Adrenal gland (tissue), 12 donors: ENCODE data around the gene FPR2. TPM values are rescaled to one million over a fixed set of nuclear protein-coding genes. Genes with fewer than 3 reads are reported as not detected.

Experiments used
- DNase-seq, 7 donors: peaks; one replicate each; pipeline ENCODE4 v3.0.0-alpha.2; 2019 to 2020
- H3K27ac ChIP-seq, 5 donors: fragments of 200-600 bp; sonication (generic) in 4 of 5; 1 replicate in 3 of 5; 2 replicates in 2 of 5; pipeline versions ENCODE4 v1.5.1 to v1.8.0; 2016 to 2020; ENCODE audit warnings: mild to moderate bottlenecking in 1 of 5
- H3K27me3 ChIP-seq: fragments of 200-600 bp; 2 replicates; pipeline ENCODE4 v1.8.0; 2021
- H3K36me3 ChIP-seq, 2 donors: fragments of 200-600 bp; replicated peaks in 1 of 2; 1 replicate in 1 of 2; 2 replicates in 1 of 2; pipeline versions ENCODE4 v1.5.1 to v1.8.0; 2018 to 2022
- H3K4me1 ChIP-seq, 2 donors: fragments of 200-600 bp; replicated peaks in 1 of 2; 1 replicate in 1 of 2; 2 replicates in 1 of 2; pipeline versions ENCODE4 v1.5.1 to v1.8.0; 2018 to 2021
- H3K4me3 ChIP-seq, 4 donors: fragments of 200-600 bp; sonication (generic) in 3 of 4; one replicate each; pipeline ENCODE4 v1.5.1; 2016 to 2018
- H3K9me3 ChIP-seq, 3 donors: fragments of 200-600 bp; sonication (generic) in 1 of 3; replicated peaks in 1 of 3; 1 replicate in 2 of 3; 2 replicates in 1 of 3; pipeline versions ENCODE4 v1.5.1 to v1.8.0; 2016 to 2021
- POLR2A ChIP-seq, 2 donors: fragments of 450-650 bp; IDR thresholded peaks; one replicate each; pipeline ENCODE4 v1.6.1; 2017; ENCODE audit warnings: antibody characterized with exemption in 2 of 2, mild to moderate bottlenecking in 2 of 2, moderate library complexity in 1 of 2
- WGBS, 4 donors: extraction: QIAGEN DNeasy Blood & Tissue Kit in 2 of 4; methylation state at CpG; one replicate each; pipeline versions ENCODE4 v1.1.5 to v1.1.7; 2013 to 2017; 5-methylcytosine and 5-hydroxymethylcytosine counted together
- intact Hi-C, 2 donors: fragments of 100-400 bp; cut with DNase I; formaldehyde crosslinking; loops; one replicate each; pipeline versions ENCODE4 v1.14.1 to v1.15.0; 2022 to 2023
- polyA plus RNA-seq, 3 donors: library from polyadenylated mRNA; stranded (reverse); fragments of 200-250 nt in 2 of 3; fragments of 350-450 nt in 1 of 3; fragmentation: Illumina TruSeq in 1 of 3; extraction: RNeasy Lipid Tissue Mini Kit (QIAGEN cat#74804) in 1 of 3; gene quantifications; one replicate each; pipeline ENCODE4 v1.2.3, GENCODE V29; 2013 to 2014
- total RNA-seq, 9 donors: library from RNA; depleted of rRNA in 4 of 9; stranded (reverse); fragments of >200 nt in 4 of 9; fragments of 120-200 nt in 1 of 9; fragmentation: NEBNext Ultra II Directional in 1 of 9; extraction: Animal tissue kit (Norgen Biotek cat#: 25700) in 1 of 9; gene quantifications; one replicate each; pipeline versions ENCODE4 v1.1.0 to v1.2.4, GENCODE V29; 2013 to 2023
- TF ChIP-seq, protein P1 (sequence below), 6 experiments: fragments of 450-650 bp in 4 of 6; fragments of 200-600 bp in 2 of 6; sonication (generic) in 1 of 6; IDR thresholded peaks; 1 replicate in 5 of 6; 2 replicates in 1 of 6; pipeline versions ENCODE4 v1.5.1 to v1.8.0; 2016 to 2021; ENCODE audit warnings: antibody characterized with exemption in 6 of 6, mild to moderate bottlenecking in 2 of 6, moderate library complexity in 1 of 6
- donor health status: healthy with polysubstance abuse.
- donor health status: Bipolar disorder and iron deficiency.
- donor health status: DM: yes; HTN: yes; CAD: no.
- donor health status: DM: no; HTN: no; CAD: no.
- donor health status: DM: no; HTN: no; CAD: no.
- donor health status: DM: yes; HTN: yes; CAD: no.

Gene FPR2
- total and polyA plus RNA-seq, 12 donors, result 0.24 to 5.5 (median 1.9) TPM; not detected in 1

DNA sequence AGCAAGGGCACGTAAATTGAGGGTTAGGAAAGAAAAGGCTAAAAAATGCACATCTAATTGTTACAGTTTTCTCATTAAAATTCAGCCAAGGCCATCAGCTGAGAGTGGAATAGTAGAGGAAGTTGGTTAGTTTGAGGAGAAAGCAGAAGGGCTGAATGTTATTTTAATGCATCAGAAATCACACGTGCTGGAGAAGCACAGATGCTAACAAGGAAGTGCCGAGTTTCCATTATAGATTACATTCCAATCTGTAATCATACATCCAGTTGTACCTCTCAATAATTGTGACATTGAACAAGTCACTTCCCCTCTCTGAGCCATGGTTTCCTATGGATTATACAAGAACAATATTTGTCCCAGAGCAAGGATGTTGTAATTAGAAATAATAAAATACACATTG, 59.0 kb downstream of the FPR2 start:
- no peak for DNase-seq
- no peaks in the 10 kb centered on the region for H3K27me3 ChIP-seq
- H3K36me3 ChIP-seq, result no peaks in the 10 kb centered on the region
- 58 to 64% (median 62%) methylated on average over 3 of the region's 3 CpGs for WGBS, 4 donors
- intact Hi-C loops, result no loop called here
- H3K27ac ChIP-seq, result peak overlapping the region in 1 of 5 donors; percentile 18
- H3K9me3 ChIP-seq, result no peaks in the 10 kb centered on the region
- H3K4me3 ChIP-seq, result no peak overlapping the region
- TF ChIP-seq, protein P1, sequence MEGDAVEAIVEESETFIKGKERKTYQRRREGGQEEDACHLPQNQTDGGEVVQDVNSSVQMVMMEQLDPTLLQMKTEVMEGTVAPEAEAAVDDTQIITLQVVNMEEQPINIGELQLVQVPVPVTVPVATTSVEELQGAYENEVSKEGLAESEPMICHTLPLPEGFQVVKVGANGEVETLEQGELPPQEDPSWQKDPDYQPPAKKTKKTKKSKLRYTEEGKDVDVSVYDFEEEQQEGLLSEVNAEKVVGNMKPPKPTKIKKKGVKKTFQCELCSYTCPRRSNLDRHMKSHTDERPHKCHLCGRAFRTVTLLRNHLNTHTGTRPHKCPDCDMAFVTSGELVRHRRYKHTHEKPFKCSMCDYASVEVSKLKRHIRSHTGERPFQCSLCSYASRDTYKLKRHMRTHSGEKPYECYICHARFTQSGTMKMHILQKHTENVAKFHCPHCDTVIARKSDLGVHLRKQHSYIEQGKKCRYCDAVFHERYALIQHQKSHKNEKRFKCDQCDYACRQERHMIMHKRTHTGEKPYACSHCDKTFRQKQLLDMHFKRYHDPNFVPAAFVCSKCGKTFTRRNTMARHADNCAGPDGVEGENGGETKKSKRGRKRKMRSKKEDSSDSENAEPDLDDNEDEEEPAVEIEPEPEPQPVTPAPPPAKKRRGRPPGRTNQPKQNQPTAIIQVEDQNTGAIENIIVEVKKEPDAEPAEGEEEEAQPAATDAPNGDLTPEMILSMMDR (IDR thresholded peaks at IDR 0.05), result no peak
- TF ChIP-seq POLR2A (IDR thresholded peaks at IDR 0.05), result no peak
- peaks cover 0 to 2% of the 10 kb centered on the region in 2 donors for H3K4me1 ChIP-seq

Other genes starting within 250 kb of the FPR2 start
- gene SIGLEC6, start 229.5 kb upstream of the FPR2 start, total RNA-seq, result under 1 TPM in 2 of 9 donors, not detected in 7; 0.06 to 0.18 TPM
- not detected for gene SIGLEC6, start 229.5 kb upstream of the FPR2 start, polyA plus RNA-seq
- 10 to 100 TPM in 4 of 9 donors, 1 to 10 TPM in 5; 2.5 to 14.5 (median 6.9) TPM for gene ZNF175, start 189.9 kb upstream of the FPR2 start, total RNA-seq
- gene ZNF175, start 189.9 kb upstream of the FPR2 start, polyA plus RNA-seq, result 1 to 10 TPM; 2.1 to 6.5 (median 3.4) TPM
- gene SIGLEC5, start 130.8 kb upstream of the FPR2 start, total RNA-seq, result 1 to 10 TPM in 1 of 9 donors, under 1 TPM in 4, not detected in 4; 0.11 to 3.0 (median 0.57) TPM
- gene SIGLEC5, start 130.8 kb upstream of the FPR2 start, polyA plus RNA-seq, result not detected
- 10 to 100 TPM in 4 of 9 donors, 1 to 10 TPM in 2, under 1 TPM in 2, not detected in 1; 0.44 to 29.0 (median 11.4) TPM for gene SIGLEC14, start 114.4 kb upstream of the FPR2 start, total RNA-seq
- 1 to 10 TPM; 1.2 to 3.6 (median 2.7) TPM for gene SIGLEC14, start 114.4 kb upstream of the FPR2 start, polyA plus RNA-seq
- gene SPACA6, start 67.8 kb upstream of the FPR2 start, total RNA-seq, result 10 to 100 TPM in 8 of 9 donors, 1 to 10 TPM in 1; 2.2 to 56.0 (median 22.6) TPM
- 100 to 1,000 TPM in 2 of 3 donors, 1 to 10 TPM in 1; 4.0 to 291 (median 123) TPM for gene SPACA6, start 67.8 kb upstream of the FPR2 start, polyA plus RNA-seq
- under 1 TPM in 4 of 9 donors, not detected in 5; 0.06 to 0.31 (median 0.16) TPM for gene HAS1, start 37.2 kb upstream of the FPR2 start, total RNA-seq
- gene HAS1, start 37.2 kb upstream of the FPR2 start, polyA plus RNA-seq, result 1 to 10 TPM in 1 of 3 donors, under 1 TPM in 1, not detected in 1; 0.24 to 3.1 TPM
- gene FPR1, start 9.3 kb upstream of the FPR2 start, total RNA-seq, result 10 to 100 TPM in 6 of 9 donors, 1 to 10 TPM in 1, under 1 TPM in 2; 0.83 to 31.1 (median 19.3) TPM
- 10 to 100 TPM in 1 of 3 donors, 1 to 10 TPM in 2; 1.6 to 13.0 (median 2.3) TPM for gene FPR1, start 9.3 kb upstream of the FPR2 start, polyA plus RNA-seq
- gene FPR3, start 34.0 kb downstream of the FPR2 start, total RNA-seq, result 10 to 100 TPM in 7 of 9 donors, 1 to 10 TPM in 2; 1.1 to 33.8 (median 23.9) TPM
- gene FPR3, start 34.0 kb downstream of the FPR2 start, polyA plus RNA-seq, result 10 to 100 TPM in 1 of 3 donors, 1 to 10 TPM in 2; 4.3 to 16.1 (median 5.1) TPM
- 10 to 100 TPM in 5 of 9 donors, 1 to 10 TPM in 4; 6.2 to 39.8 (median 14.0) TPM for gene ZNF577, start 126.8 kb downstream of the FPR2 start, total RNA-seq
- 10 to 100 TPM; 16.2 to 54.6 (median 52.6) TPM for gene ZNF577, start 126.8 kb downstream of the FPR2 start, polyA plus RNA-seq
- gene ZNF649, start 143.8 kb downstream of the FPR2 start, total RNA-seq, result 10 to 100 TPM in 5 of 9 donors, 1 to 10 TPM in 4; 2.8 to 16.3 (median 10.4) TPM
- 1 to 10 TPM; 2.7 to 9.5 (median 2.9) TPM for gene ZNF649, start 143.8 kb downstream of the FPR2 start, polyA plus RNA-seq
- gene ZNF613, start 166.3 kb downstream of the FPR2 start, total RNA-seq, result 10 to 100 TPM in 1 of 9 donors, 1 to 10 TPM in 8; 4.1 to 14.1 (median 5.9) TPM
- gene ZNF613, start 166.3 kb downstream of the FPR2 start, polyA plus RNA-seq, result 1 to 10 TPM; 3.6 to 7.2 (median 4.9) TPM
- gene ZNF350, start 225.7 kb downstream of the FPR2 start, total RNA-seq, result 10 to 100 TPM in 6 of 9 donors, 1 to 10 TPM in 3; 4.5 to 12.8 (median 12.2) TPM
- gene ZNF350, start 225.7 kb downstream of the FPR2 start, polyA plus RNA-seq, result 10 to 100 TPM in 2 of 3 donors, 1 to 10 TPM in 1; 8.0 to 10.9 (median 10.2) TPM
- gene ZNF615, start 247.0 kb downstream of the FPR2 start, total RNA-seq, result 10 to 100 TPM in 8 of 9 donors, 1 to 10 TPM in 1; 7.5 to 30.7 (median 12.4) TPM
- gene ZNF615, start 247.0 kb downstream of the FPR2 start, polyA plus RNA-seq, result 1 to 10 TPM; 6.3 to 8.2 (median 7.3) TPM